GM19455 (cell line): Measurements from ENCODE around the gene PRSS23.
A peak's percentile ranks its signal among the peaks of the same experiment; 100 is the strongest.

Source experiments
- ATAC-seq: cut with Tn5 transposase; IDR thresholded peaks from one replicate; pipeline ENCODE4 v1.9.1; 2021; ENCODE audit not compliant: unreplicated experiment

The PRSS23 gene

GRCh38 chr11:86790195-86790725 lies 10.1 kb upstream of the PRSS23 start:
- ATAC-seq, result no peak

- no peak for ATAC-seq
These were observed 9.2 kb upstream of the PRSS23 start for GRCh38 chr11:86790867-86791849.

DNA sequence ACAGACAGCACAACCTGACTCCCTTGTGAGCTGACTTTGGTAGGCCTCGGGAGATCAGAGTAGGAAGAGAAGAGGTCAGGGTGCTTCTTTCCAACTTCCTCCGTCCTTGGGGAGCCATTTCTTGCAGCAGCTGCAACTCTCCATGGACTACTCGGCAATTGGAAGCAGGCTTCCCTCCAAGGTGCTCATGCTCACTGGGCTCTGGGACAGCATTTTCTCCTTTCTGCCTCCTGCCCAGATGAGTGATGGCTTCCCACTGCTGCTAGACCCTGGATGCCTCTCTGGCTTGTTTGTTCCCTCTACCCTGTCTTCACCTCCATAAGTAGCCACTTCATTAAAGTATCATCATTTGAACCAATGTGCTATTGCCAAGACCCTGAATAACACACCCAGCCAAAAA lies 8.2 kb upstream of the PRSS23 start:
- no peak for ATAC-seq

GRCh38 chr11:86793307-86793706 lies 7.0 kb upstream of the PRSS23 start:
- no peak for ATAC-seq

DNA sequence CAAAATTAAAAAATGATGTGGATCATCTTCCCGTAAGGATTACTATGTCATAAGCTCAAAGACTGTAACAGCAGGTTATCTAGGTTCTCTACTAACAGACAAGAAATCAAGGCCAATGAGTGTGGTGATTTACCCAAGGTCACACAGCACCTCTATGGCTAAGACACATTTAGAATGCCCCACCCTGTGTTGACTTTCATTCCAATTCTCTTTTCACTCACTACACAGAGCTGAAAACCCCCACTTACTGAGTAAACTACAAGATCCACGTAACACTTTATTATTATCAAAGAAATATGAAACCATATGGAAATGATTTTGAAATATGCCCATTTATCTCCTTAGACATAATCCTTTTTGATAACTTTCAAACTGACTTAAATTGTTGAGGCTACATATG lies 4.8 kb upstream of the PRSS23 start:
- ATAC-seq, result no peak

DNA sequence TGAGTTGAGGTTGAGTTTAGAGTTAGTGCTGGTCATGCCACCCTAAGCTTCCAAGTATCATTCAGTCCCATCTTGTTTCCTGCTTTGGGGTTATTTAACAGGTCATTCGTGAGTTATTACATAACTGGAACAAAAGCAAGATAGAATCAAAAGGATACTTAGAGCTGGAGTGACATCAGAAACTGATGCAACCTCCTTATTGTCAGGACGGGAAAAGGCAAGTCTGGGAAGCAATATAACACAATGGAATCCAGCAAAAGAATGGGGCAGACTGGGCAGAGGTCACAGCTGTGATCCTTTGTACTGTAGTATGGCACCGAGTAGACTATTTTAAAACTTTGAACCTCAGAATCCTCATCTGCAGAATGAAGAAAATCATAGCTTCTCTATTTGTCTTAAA lies 4.4 kb upstream of the PRSS23 start:
- no peak for ATAC-seq

DNA sequence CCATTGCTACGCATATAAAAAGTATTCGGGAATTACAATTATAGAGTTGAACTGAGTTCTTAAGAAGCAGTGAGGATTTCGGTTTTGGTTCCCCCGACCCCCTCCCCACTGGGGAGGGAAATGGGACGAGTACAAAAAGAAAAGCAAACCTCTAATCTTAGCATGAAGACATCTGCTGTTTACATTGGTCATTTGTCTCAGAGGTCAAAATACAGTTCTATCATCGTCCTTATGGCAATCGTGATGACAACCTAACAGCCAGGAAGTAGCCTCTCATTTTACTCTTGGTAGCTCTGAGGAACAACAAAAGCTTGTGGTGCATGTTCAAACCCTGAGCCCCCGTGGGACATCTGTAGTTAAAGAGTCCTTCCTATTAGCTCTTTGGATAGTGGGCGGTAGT lies 3.2 kb upstream of the PRSS23 start:
- no peak for ATAC-seq

GRCh38 chr11:86798988-86799387 lies 1.4 kb upstream of the PRSS23 start:
- no peak for ATAC-seq

DNA sequence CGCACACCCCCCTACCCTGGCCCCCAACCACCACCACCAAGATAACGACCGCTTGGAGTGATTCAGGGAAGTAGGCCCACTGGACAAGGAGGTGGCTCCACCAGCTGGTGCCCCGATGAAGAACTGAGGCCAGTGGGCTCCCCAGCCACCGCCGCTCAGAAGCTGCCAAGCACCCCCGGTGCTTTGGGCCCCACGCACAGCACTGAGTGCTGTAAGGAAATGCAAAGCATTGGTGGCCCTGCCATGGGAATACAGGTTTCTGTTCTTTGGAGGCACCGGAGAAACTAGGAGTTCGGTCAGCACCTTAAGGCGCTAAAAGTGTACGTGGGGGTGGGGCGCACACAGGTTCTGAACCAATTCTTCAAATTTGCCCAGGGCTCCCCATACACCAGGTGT lies 664 bp upstream of the PRSS23 start:
- no peak for ATAC-seq

- no peak for ATAC-seq
These were observed 574 bp downstream of the PRSS23 start for GRCh38 chr11:86800960-86801272.

- ATAC-seq, result no peak
These were observed 1.0 kb downstream of the PRSS23 start for GRCh38 chr11:86801364-86801763.

DNA sequence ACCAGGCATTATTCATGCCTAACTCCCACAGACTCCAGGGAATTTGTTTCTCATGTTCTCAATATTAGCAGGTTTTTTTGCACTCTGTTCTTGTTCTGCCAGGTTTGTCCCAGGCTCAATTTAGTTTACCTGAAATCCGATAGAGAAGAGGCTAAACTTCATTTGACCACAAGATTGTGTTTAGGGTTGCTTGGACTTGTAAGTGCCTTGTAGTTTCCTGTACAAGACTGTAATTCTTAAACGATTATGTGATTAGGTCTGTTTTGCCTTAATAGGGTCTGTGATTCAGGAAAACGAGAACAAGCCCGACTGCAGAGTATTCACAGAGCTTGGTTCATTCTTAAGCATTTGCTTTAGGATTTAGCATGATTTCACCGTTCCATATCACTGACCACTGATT lies 1.8 kb downstream of the PRSS23 start:
- ATAC-seq, result no peak

- no peak for ATAC-seq
These were observed 2.3 kb downstream of the PRSS23 start for GRCh38 chr11:86802601-86803051.

DNA sequence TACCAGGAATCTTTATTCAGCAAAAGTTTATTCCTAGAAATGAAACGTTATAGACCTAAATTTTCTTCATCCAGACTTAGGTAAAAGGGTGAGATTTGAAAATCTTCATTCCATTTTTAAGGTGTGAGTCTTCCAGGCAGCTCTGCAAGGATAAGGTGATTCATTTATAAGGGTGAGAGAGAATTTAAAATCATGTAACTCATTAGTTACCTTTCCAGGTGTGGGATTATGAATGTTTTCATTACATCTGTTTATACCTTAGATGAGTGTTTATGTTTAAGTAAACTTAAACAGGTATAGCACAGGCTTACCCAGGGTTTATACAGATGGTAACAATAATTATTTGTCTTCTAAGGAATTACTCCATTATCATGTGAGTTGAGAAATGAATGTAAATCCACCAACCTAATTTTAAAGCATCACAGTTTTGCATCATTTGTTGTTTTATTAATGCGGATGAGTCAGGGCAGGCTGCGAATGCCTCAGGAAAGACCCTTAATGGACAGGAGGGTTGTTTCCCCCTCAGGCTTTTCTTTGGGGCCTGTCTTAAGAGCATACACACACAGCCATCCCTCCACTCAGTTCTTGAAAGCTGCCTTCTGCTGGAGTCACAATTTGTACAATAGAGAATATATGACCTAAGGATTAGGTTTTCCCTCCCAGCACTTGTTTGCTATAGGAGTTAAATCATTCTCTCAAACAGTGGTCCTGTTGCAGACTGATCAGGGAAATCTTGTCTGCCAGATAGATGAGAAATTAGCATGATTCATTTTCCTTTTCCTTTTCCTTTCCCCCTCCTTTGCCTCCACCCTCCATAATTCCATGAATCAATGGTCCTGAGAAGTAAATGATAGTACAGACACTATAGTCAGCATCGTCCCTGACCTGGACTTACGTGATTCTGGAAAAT lies 3.0 kb downstream of the PRSS23 start:
- no peak for ATAC-seq

- ATAC-seq, result no peak
These were observed 4.6 kb downstream of the PRSS23 start for GRCh38 chr11:86804951-86805350.

DNA sequence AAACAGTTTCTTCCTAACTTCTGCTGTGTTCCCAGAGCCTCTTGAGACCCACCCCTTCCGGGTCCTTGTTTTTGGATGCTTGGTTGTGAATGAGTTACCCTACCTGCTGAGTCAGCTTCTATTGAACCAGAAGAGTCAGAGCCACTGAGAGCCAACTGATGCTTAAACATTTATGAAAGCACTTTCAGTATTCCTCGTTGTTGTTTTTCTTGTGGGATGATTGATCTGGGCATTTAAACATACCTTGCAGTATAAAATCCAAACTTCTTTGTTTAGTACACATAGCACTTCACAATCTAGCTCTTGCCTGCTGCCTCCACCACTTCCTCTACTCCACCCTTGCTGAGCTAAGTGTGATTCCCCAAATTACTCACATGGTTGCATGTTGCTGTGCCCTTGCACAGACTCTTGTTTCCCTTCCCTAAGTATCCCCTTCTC lies 5.5 kb downstream of the PRSS23 start:
- peak; percentile 72 for ATAC-seq

DNA sequence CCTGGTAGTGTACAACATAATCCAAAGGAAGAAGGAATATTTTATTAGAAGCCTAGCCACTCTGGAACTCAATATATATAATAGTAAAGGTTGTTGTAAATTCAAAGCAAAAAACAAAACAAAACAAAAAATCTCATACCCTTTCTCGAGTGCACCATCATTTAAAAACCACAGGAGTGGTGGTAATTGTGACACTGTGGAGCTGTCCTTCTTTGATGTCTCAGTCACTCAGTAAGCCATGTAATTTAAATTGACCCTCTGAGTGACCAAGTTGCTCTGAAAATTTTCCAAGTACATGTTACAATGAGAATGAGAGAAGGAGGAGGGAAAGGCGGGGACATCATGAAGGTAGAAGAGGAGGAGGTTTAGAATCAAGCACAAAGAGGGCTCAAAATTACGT lies 6.6 kb downstream of the PRSS23 start:
- no peak for ATAC-seq

- no peak for ATAC-seq
These were observed 7.0 kb downstream of the PRSS23 start for GRCh38 chr11:86807360-86807759.

DNA sequence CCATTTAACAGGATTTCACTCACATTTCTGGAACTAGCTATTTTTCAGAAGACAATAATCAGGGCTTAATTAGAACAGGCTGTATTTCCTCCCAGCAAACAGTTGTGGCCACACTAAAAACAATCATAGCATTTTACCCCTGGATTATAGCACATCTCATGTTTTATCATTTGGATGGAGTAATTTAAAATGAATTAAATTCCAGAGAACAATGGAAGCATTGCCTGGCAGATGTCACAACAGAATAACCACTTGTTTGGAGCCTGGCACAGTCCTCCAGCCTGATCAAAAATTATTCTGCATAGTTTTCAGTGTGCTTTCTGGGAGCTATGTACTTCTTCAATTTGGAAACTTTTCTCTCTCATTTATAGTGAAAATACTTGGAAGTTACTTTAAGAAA lies 9.2 kb downstream of the PRSS23 start:
- no peak for ATAC-seq

DNA sequence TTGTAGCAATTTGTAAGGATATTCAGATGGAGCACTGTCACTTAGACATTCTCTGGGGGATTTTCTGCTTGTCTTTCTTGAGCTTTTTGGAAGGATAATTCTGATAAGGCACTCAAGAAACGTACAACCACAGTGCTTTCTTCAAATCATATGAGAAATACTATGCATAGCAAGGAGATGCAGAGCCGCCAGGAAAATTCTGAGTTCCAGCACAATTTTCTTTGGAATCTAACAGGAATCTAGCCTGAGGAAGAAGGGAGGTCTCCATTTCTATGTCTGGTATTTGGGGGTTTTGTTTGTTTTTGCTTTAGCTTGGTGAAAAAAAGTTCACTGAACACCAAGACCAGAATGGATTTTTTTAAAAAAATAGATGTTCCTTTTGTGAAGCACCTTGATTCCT lies 9.9 kb downstream of the PRSS23 start:
- no peak for ATAC-seq

DNA sequence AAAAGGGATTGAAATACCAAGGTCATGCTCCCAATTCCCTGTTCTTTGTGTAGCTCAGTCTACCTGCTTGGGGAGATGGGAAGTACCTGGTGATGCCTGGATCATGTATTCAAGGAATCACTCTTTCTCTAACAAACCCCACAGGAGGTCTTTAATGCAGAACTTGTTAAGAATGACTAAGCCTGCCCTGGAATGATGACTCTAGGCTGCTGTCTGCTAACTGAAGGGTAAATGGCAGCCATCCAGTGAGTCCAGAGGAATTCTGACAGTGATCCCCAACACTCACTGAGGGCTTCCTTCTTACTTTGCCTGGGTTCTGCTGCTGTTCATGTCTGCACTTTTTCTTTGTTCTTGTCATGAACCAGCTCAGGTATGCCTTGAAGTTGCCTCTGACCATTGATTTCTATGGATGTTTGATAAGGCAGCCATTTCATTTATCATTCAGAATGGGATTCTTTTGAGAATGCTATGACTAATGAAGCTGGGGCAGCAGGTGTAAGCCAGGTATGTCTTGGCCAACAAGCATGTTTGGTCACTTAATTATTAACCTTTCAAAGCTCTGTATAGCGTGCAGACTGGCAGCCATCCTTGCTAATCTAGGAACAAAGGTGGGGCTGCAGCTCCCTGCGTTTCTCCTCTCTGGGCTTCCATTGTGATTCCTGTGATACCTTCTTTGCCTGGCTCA lies 11.4 kb downstream of the PRSS23 start:
- ATAC-seq, result no peak
